AML-193 (cell line): ENCODE data around the gene TRIP10.

Experiments
- DNase-seq, 2 experiments: peaks; one replicate each; lab custom pipeline; 2025; lab: John Stamatoyannopoulos, UW

TRIP10 gene

DNA sequence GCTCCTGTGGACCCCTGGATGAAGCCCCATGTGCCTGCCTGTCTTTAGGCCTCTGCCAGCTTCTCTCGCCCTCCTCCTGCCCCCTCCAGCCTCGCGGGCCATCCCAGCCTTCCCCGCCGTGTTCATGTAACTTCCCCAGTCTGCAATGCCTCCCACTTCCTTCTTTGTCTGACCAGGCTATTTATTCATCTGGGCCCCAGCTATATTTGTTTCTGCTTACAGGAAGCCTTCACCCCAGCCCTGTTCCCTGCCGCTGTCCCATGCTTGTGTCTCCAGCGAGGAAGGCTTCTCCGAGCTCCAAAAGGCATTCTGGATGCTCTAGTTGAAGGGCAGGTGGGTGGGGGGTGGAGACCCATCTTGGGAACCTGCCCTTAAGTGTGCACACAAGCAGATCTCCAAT lies 11.1 kb upstream of the TRIP10 start:
- peak; percentile 72 to 75 for DNase-seq

DNA sequence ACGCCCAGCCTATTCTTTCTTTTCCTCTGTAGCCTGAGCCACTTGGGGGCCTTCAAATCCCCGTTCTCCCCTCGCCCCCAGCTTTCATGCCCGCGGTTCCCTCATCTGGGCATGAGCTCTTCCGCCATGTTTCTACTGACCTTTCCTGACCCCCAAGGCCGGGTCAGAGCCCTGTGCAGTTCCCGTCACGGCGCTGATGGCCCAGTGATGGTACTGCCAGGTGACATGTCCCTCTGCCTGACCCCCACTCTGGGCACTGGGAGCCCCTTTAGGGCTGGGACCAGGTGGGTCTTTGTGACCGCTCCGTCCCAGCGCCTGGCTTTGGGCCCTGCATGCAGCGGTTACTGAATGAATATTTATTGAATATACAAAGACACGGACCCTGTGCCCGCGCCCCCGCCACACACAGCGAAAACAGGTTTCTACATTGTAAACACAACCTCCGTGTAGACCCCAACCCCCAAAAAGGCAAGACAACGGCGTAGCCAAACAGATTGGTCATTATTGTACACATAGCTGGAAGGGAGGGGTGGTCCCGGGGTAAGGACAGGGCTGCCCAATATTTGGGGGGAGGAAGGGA lies 9.8 kb upstream of the TRIP10 start:
- DNase-seq: no peak

DNA sequence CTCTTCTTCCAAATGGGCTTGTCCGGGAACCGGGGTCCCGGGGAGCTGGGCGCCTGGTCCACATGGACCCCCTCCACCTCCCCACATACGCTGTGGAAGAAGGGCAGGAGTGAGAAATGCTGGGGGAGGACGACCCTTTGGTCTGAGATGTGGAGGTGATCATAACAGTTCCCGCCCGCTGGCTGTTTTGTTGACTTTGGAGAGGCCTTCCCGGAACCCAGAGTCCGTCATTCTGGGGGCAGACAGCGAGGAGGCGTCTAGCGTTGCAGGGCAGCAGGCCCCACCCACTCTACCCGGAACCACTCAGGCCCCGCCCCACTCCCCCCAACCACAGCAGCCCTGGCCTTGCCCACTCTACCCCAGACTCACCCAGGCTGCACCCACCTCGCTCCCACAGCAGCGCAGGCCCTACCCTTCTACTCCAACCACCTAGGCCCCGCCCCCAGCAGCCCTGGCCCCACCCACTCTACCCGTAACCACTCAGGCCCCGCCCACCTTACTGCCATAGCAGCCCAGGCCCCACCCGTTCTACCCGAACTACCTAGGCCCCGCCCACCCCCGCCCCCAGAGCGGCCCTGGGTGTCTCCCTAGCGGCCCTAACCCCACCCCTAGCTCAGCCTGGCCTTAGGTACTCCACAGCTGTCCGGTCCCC lies 9.2 kb upstream of the TRIP10 start:
- DNase-seq: no peak

DNA sequence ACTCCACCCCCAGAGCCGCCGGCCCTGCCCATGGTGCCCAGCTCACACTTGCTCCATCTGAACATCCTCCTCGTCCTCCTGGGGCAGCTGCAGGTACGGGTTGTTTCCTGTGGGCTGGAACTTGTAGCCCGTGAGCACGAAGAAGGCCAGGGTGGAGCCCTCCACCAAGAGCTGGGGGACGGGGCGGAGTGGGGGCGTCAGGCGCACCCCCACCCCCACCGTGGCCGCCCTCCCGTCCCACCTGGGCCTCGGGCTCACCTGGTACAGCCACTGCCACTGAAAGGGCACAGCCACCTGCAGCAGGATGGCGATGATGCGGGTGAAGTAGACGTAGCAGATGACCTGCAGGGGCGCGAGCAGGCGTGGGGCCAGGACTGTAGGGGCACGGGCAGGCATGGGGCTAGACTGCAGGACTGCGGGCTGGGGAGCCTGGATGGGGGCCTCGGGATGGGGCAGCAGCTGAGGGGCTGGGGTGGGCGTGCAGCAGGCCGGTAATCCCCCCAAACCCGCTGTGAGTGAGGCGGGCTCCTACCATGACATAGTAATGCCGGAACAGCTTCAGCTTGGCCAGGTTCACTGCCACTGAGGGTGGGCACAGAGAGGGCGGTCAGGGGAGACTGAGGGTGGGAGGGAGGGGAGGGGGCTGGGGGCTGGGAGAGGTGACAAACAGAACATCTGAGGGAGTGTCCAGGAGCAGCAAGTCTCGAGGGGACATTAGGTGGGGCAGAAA lies 8.4 kb upstream of the TRIP10 start:
- no peak for DNase-seq

DNA sequence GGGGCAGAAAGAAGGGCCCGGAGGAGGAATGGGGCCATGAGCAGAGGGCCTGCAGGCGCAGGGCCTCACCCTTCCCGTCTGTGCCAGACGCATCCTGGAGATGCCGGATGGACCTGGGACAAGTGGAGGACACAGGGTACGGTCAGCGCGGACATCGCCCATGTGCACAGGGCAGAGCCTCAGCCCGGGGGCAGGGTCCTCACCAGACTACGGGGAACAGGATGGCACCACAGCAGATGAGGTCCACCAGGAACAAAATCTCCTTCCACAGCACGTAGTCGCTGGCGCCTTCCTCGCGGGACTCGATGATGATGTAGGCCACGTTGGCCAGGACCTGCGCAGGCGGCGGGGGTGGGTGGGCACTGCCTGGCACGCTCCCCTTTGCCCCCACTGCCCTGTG lies 7.7 kb upstream of the TRIP10 start:
- no peak for DNase-seq

GRCh38 chr19:6732803-6733337 lies 6.6 kb upstream of the TRIP10 start:
- no peak for DNase-seq

- DNase-seq: no peak
Observed at GRCh38 chr19:6733338-6734095, 6.0 kb upstream of the TRIP10 start.

- no peak for DNase-seq
Observed at GRCh38 chr19:6734096-6734696, 5.3 kb upstream of the TRIP10 start.

DNA sequence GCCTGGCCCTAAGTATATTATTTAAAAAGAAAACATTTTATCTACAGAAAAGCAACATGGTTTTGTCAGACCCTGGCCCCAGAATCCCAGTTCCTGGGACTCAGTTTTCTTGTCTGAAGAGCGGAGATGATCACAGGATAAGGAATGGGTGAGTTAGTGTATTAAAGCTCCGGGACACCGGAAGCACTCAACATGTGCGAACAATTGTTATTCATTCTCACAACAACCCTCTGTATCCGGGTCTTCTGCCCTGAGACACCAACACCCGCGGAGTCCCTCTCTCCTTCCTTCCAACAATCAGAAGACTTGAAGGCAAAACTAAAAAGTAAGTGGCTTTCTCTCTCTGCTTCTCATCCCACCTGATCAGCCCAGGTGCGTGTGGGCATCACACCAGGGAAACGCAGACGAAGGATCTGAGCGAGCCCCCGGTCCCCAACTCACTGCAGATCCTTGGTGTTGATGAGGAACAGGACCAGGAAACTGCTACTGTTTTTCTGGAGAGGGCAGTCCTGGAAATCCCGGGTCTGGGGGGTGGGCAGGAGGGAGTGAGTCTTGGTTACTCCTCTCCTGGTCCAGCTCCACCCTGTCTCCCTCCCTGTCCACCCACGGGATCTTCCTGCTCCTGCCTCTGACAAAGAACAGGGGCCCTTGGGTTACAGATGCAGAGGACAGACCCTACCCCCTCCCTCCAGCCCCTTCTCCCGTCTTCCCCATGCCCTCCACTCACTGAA lies 4.1 kb upstream of the TRIP10 start:
- no peak for DNase-seq

- DNase-seq: peak; percentile 78 to 79
Observed at GRCh38 chr19:6736169-6736916, 3.1 kb upstream of the TRIP10 start.

DNA sequence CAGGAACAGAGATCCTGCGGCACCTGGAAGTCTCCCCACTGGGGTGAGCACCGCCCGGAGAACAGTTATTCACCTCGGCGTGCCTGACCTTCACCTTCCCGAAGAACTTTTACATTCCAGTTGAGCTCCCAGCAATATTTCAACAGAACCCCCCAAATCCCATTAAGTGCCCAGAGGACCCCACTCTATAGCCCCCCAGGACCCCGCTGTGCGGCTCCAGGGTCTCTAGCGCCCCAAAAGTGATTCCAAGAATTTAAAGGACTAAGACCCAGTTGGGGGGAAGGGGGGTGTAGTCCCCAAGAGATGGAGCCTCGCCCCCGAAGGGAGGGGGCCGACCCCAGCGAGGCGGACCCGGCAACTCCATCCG lies 2.6 kb upstream of the TRIP10 start:
- no peak for DNase-seq

DNA sequence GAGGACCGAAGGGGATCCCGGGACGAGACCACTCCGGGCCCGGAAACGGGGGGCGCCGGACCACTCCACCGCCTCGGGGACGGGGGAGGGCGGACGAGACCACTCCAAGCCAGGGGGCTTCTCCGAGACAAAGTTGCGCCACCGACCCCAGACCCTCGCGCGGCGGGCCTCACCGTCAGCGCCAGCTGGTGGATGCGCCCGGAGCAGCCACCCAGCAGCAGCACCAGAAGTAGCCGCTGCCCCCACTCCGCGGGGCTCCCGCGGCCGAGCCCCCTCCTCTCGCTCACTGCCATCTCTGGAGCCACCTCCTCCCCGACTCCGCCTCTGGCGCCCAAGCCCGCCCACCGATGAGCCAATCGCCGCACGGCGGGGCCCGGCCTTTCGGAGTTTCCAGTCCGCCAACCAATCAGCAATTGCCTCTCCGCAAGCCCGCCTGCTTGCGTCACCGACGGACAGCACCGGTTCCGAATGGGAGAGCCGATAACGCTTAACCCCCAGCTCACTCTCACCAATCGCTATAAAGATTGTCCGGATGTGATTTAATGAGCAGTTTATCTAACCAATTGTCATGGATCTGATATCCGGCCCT lies 2.1 kb upstream of the TRIP10 start, which contains the start of gene GPR108:
GPR108 (minus strand) TSS at position 297 of the 589 bp plus-strand sequence; CDS start at position 293, 4 bp downstream.
- DNase-seq: peak; percentile 99

DNA sequence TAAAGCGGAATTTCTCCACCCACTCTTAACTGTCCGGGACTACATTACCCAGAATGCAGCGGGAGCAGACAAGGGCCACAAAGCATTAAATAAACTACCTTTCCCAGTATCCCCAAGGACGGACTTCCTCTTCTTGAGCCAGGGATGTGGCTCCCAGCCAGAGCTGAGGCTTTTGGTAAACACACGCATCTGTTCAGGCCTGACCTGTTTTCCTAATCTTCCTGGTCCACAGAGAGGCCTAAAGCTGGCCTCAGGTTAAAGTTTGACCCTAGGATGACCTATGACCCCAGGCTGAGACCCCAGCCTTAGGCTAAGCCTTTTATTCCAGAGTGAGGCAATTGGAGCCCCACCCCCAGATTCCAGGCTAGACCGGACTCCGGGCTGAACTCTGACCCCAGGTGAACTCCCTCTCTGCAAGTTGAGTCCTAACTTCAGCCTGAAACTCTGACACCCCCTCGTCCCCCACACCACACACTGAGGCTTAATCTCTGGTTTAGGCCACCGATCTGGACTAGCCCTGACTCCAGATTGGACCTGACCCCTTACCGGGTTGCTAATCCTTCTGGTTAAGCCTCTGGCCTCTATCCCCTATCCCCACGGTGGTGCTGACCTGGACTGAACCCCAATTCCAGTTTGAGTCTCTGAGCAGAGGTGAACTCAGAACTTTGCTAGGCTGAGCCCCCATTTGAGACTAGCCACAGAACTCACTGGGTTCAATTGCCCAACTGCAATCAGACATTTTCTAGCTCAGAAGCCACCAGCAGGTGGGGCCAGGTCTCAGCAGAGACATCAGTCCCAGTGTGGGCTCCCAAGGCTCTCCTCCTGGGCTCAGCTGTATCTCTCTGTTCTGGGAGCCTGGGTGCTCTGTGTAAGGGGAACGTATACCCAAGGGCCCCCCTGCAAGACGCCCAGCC lies 1.4 kb upstream of the TRIP10 start:
- peak; percentile 64 to 68 for DNase-seq

GRCh38 chr19:6738787-6739389 lies 592 bp upstream of the TRIP10 start:
- DNase-seq: no peak

DNA sequence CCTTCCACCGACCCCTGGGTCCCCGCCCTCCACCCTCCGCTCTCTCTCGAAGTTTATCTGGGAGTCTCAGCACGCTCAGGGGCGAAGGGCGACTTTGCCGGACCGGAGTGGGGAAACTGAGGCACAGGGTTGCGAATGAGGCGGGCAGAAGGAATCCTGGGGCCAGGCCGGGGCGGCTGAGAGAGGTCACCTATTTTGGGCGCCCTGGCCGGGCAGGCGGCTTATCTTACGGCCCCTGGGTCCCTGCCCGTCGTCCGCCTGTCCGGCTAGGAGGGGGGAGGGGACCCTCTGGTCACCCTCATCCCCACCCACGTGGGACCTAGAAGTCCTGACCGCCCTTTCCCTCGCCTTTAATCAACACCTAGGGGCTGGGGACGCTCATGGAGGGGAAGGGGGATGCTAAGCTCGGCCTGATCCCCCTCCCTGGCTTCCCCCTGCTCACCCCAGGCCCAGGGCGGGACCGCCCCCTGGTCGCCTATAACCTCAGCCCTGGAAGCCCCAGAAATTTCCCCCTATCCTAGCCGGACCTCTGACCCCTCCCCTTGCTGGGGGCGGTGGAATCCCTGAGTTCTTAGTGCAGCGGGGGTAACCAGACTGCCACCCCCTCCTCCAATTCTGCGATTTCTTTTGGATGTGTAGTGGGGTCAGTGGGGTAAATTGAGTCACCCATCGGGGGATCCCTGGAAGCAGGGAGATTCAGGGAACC lies 556 bp downstream of the TRIP10 start:
- no peak for DNase-seq

DNA sequence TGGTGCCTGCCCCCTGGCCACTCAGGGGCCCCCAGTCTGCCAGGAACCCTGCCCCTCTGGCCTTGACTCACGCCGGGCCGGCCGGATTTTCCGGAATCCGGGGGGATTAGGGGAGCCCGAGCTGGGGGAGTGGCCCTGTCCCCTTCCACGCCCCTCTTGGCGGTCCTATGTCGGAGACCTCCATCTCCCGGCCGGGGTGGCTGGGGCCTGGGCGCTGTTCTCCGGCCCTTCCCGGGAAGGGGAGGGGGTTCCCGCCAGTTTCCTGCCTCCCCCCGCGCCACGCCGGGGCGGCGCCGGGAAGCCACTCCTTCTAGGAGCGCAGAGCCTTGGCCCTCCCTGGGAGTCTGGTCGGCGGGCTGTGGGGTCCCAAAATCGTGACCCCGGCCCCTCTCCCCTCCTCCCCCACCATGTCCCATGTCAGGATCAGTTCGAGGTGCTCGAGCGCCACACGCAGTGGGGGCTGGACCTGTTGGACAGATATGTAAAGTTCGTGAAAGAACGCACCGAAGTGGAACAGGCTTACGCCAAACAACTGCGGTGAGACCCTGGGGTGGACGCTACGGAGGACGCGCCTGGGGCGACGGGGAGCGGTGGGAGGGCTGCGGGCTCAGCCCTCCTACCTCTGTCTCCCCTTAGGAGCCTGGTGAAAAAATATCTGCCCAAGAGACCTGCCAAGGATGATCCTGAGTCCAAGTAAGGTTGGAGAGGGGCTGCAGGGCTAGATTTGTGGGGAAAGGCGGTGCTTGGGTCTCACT lies 1.3 kb downstream of the TRIP10 start:
- DNase-seq: no peak

- DNase-seq: no peak
Observed at GRCh38 chr19:6743066-6743465, 3.6 kb downstream of the TRIP10 start.
